ENCODE results near the gene SLC17A8. TPM values are rescaled to one million over a fixed set of nuclear protein-coding genes. Genes with fewer than 3 reads are reported as not detected.

The SLC17A8 gene
- total and polyA plus RNA-seq, 2 experiments from 2014 or later: not detected

DNA sequence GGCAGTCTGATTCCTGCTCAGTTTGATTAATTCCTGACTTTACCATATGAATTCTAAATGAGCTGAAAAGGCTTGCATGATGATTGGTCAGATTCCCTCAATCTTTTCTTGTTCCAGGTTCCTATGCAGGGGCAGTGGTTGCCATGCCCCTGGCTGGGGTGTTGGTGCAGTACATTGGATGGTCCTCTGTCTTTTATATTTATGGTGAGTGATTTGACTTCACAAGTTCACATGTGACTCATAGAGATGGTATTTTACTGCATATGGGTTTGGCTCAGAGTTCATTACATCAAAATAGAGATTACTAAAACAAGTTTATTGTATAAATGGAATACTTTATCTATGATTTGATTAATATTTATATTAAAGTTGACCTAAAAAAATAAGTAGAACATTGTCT is 44.8 kb downstream of the SLC17A8 start:
- in situ Hi-C loops (cut with MboI): no loop called here

DNA sequence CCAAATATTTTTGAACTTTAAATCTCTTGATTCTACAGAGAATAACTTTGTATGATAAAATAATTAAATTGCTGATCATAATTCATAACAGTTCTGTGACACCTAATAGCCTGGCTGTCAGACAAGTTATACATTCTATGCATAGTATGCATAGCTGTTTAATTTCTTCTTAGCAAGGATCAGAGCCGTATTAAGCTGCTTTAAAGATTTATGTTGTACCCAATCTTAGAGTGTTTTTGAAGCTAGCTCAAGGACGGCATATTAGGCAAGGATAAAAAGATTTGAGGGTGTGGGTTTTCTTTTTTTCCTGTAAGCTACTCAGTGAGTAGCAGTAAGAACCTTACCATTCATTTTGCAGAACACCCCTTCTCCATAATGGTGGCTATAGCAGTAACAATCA is 45.9 kb downstream of the SLC17A8 start:
- no peak overlapping the region for H3K9ac ChIP-seq
- DNase-seq: no peak
- no peaks in the 10 kb centered on the region for H3K27me3 ChIP-seq (replicated peaks; ENCODE audit: insufficient read depth)
- no peak for TF ChIP-seq EZH2phosphoT487 (IDR thresholded peaks at IDR 0.05; ENCODE audit: insufficient read depth, low read depth)
- TF ChIP-seq EZH2 (IDR thresholded peaks at IDR 0.05; ENCODE audit: insufficient read depth, poor library complexity, severe bottlenecking): no peak
- no peak overlapping the region for H3K4me3 ChIP-seq
- no peaks in the 10 kb centered on the region for H4K20me1 ChIP-seq (ENCODE audit: insufficient read depth)
- H3K9me3 ChIP-seq (ENCODE audit: low read depth): no peaks in the 10 kb centered on the region
- no peak overlapping the region for H2AFZ ChIP-seq
- no peaks in the 10 kb centered on the region for H3K9me2 ChIP-seq (ENCODE audit: insufficient read depth)
- H3F3A ChIP-seq (ENCODE audit: insufficient read depth): no peaks in the 10 kb centered on the region
- no peaks in the 10 kb centered on the region for H3K36me3 ChIP-seq (ENCODE audit: low read depth)
- peaks cover 7% of the 10 kb centered on the region; the same call in 1 of the 2 replicates for H3K4me1 ChIP-seq (ENCODE audit: insufficient read depth)
- no peak overlapping the region for H3K4me2 ChIP-seq (ENCODE audit: unreplicated experiment)
- WGBS, 2 experiments (ENCODE audit: low coverage in 1 of 2, low lambda C conversion rate in 2 of 2, missing lambda C conversion rate in 2 of 2): 5 to 12% methylated on average over 2 of the region's 2 CpGs
- no peak overlapping the region for H3K27ac ChIP-seq
- no peaks in the 10 kb centered on the region for H3K79me2 ChIP-seq (ENCODE audit: insufficient read depth)
- in situ Hi-C loops (cut with MboI): no loop called here

More for the DNA sequence above, 44.8 kb downstream of the SLC17A8 start:
- H3K9me3 ChIP-seq (ENCODE audit: low read depth): no peaks in the 10 kb centered on the region
- H3F3A ChIP-seq (ENCODE audit: insufficient read depth): no peaks in the 10 kb centered on the region
- no peaks in the 10 kb centered on the region for H4K20me1 ChIP-seq (ENCODE audit: insufficient read depth)
- H3K9me2 ChIP-seq (ENCODE audit: insufficient read depth): no peaks in the 10 kb centered on the region
- H2AFZ ChIP-seq: no peak overlapping the region
- H3K4me3 ChIP-seq: no peak overlapping the region
- DNase-seq: peak; percentile 46
- peaks cover 7% of the 10 kb centered on the region; the same call in 1 of the 2 replicates for H3K4me1 ChIP-seq (ENCODE audit: insufficient read depth)
- no peaks in the 10 kb centered on the region for H3K27me3 ChIP-seq (replicated peaks; ENCODE audit: insufficient read depth)
- H3K9ac ChIP-seq: no peak overlapping the region
- H3K4me2 ChIP-seq (ENCODE audit: unreplicated experiment): no peak overlapping the region
- H3K79me2 ChIP-seq (ENCODE audit: insufficient read depth): no peaks in the 10 kb centered on the region
- TF ChIP-seq EZH2phosphoT487 (IDR thresholded peaks at IDR 0.05; ENCODE audit: insufficient read depth, low read depth) (no peak), EZH2 (IDR thresholded peaks at IDR 0.05; ENCODE audit: insufficient read depth, poor library complexity, severe bottlenecking) (no peak)
- H3K36me3 ChIP-seq (ENCODE audit: low read depth): no peaks in the 10 kb centered on the region
- no peak overlapping the region for H3K27ac ChIP-seq

DNA sequence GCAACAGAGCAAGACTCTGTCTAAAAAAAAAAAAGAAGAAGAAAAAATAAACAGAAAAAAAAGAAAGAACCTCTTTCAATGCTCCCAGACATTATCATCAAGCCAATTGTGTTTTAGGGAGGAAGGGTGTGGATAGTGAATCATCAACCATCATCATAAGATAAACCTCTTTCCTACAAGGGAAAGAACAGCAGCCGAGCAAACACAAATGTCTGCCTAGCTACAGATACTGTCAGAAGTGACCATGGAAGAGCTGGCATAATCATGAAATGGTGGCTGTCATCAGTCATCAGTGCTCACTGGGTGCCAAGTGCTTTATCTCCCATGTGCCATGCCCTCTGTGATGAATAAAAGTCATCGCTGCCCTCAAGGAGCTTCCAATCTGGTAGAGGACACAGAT is 46.6 kb downstream of the SLC17A8 start:
- WGBS, 2 experiments (ENCODE audit: low coverage in 1 of 2, low lambda C conversion rate in 2 of 2, missing lambda C conversion rate in 2 of 2): 63 to 77% methylated on average over 2 of the region's 2 CpGs
- H2AFZ ChIP-seq: no peak overlapping the region

GRCh38 chr12:100404769-100405407 is 48.0 kb downstream of the SLC17A8 start:
- DNase-seq: peak; percentile 75
- Histone ChIP-seq H3K79me2 (ENCODE audit: insufficient read depth) (no peaks in the 10 kb centered on the region), H3K27me3 (replicated peaks; ENCODE audit: insufficient read depth) (no peaks in the 10 kb centered on the region), H3F3A (ENCODE audit: insufficient read depth) (no peaks in the 10 kb centered on the region), H3K27ac (no peak overlapping the region), H2AFZ (no peak overlapping the region), H4K20me1 (ENCODE audit: insufficient read depth) (no peaks in the 10 kb centered on the region), H3K9ac (no peak overlapping the region), H3K36me3 (ENCODE audit: low read depth) (no peaks in the 10 kb centered on the region), H3K9me3 (ENCODE audit: low read depth) (no peaks in the 10 kb centered on the region), H3K9me2 (ENCODE audit: insufficient read depth) (no peaks in the 10 kb centered on the region), H3K4me2 (ENCODE audit: unreplicated experiment) (no peak overlapping the region), H3K4me3 (no peak overlapping the region), H3K4me1 (ENCODE audit: insufficient read depth) (peaks cover 7% of the 10 kb centered on the region; the same call in 1 of the 2 replicates)
- in situ Hi-C loops (cut with MboI): no loop called here
- TF ChIP-seq EZH2 (IDR thresholded peaks at IDR 0.05; ENCODE audit: insufficient read depth, poor library complexity, severe bottlenecking) (no peak), EZH2phosphoT487 (IDR thresholded peaks at IDR 0.05; ENCODE audit: insufficient read depth, low read depth) (no peak)
- 23 to 25% methylated on average over 10 of the region's 10 CpGs for WGBS, 2 experiments (ENCODE audit: low coverage in 1 of 2, low lambda C conversion rate in 2 of 2, missing lambda C conversion rate in 2 of 2)

More for the DNA sequence above, 46.6 kb downstream of the SLC17A8 start:
- no peaks in the 10 kb centered on the region for H3K9me3 ChIP-seq (ENCODE audit: low read depth)
- H3K79me2 ChIP-seq (ENCODE audit: insufficient read depth): no peaks in the 10 kb centered on the region
- peaks cover 7% of the 10 kb centered on the region; the same call in 1 of the 2 replicates for H3K4me1 ChIP-seq (ENCODE audit: insufficient read depth)
- H3K27me3 ChIP-seq (replicated peaks; ENCODE audit: insufficient read depth): no peaks in the 10 kb centered on the region
- no peak overlapping the region for H3K4me2 ChIP-seq (ENCODE audit: unreplicated experiment)
- H3K27ac ChIP-seq: no peak overlapping the region
- H4K20me1 ChIP-seq (ENCODE audit: insufficient read depth): no peaks in the 10 kb centered on the region
- H3K9me2 ChIP-seq (ENCODE audit: insufficient read depth): no peaks in the 10 kb centered on the region
- no peak overlapping the region for H3K9ac ChIP-seq
- TF ChIP-seq EZH2 (IDR thresholded peaks at IDR 0.05; ENCODE audit: insufficient read depth, poor library complexity, severe bottlenecking): no peak
- no peak for TF ChIP-seq EZH2phosphoT487 (IDR thresholded peaks at IDR 0.05; ENCODE audit: insufficient read depth, low read depth)
- in situ Hi-C loops (cut with MboI): no loop called here
- H3F3A ChIP-seq (ENCODE audit: insufficient read depth): no peaks in the 10 kb centered on the region
- H3K4me3 ChIP-seq: no peak overlapping the region
- H3K36me3 ChIP-seq (ENCODE audit: low read depth): no peaks in the 10 kb centered on the region
- peak; percentile 34 for DNase-seq
